Stimulated activated CD4-positive, alpha-beta T cell treated with anti-CD3 and anti-CD28 coated beads, Interleukin-1b, Interleukin-23, amount 100 ng/mL, for 24 hours (primary cell): Measurements from ENCODE around the gene SLC27A1.

ENCODE experiments used
- DNase-seq, 4 experiments: peaks; one replicate each; pipeline ENCODE4 v3.0.0-alpha.2; 2020; ENCODE audit warnings: low read depth in 4 of 4, low spot score in 1 of 4

The SLC27A1 gene

DNA sequence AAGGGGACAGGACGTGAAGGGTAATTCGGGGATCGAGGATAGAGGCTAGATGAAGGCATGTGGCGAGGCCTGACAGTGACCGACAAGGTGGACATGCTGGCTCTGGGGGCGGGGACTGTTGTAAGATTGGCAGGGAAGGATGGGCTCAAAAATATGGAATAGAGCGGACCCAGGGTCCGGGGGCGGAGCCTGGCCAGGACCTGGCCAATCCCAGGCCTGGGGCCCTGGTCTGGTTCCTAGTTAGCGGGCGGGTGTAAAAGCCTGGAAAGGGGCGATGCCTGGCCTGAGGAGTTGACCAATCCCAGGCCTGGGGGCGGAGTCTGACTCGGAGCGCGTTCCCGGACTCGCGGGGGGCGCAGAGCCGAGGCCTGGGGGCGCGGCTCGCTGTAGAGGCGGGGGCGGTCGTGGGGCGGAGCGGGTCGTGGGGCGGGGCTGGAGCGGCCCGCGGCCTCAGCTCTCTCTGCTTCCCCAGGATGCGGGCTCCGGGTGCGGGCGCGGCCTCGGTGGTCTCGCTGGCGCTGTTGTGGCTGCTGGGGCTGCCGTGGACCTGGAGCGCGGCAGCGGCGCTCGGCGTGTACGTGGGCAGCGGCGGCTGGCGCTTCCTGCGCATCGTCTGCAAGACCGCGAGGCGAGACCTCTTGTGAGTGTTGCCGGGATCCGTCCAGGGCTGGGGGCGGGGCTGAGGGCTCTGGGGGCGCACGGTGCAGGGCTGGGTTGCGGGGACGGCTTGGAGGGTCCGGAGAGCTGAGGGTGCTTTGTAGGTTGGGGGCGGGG lies at the start of gene SLC27A1:
Gene SLC27A1 (plus strand): TSS at position 457 of the 774 bp plus-strand sequence. CDS start 17 bp downstream, at position 474.
- DNase-seq: peak; percentile 69 to 88 (median 78)

DNA sequence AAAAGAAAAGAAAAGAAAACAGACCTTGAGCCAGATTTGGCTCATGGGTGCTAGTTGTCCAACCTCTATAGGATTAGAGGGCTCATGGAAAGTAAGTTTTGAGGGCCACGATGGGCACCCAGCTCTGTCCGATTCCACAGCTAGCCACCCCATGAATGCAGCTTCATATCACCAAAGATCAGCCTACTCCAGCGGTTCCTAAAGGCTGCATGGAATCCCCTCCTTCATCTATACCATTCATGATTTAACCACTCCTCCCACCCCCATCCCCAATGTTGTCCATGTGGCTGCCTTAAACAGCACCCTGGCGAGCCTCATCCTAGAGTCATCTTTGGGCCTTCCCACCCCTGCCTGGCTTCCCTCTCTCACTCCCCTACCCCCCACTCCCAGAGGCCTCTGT lies 48.4 kb upstream of the SLC27A1 start:
- no peak for DNase-seq

GRCh38 chr19:17423429-17424208 lies 46.7 kb upstream of the SLC27A1 start:
- DNase-seq: no peak

- DNase-seq: no peak
Measured at GRCh38 chr19:17424743-17425365, 45.5 kb upstream of the SLC27A1 start.

- DNase-seq: no peak
Measured at GRCh38 chr19:17429641-17430113, 40.6 kb upstream of the SLC27A1 start.

DNA sequence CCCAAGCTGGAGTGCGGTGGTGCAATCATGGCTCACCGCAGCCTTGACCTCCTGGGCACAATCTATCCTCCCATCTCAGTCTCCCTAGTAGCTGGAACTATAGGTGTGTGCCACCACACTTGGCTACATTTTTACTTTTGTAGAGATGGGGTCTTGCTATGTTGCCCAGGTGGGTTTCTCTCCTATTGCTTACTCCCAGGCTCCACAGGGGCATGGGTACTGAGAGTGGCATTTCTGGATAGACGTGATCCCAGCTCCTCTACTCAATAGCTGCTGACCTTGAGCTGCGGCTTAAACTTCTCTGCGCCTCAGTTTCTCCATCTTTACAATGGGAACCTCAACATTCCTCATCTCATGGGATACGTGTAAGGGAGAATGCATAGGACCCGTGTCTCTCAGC lies 38.9 kb upstream of the SLC27A1 start:
- no peak for DNase-seq

- DNase-seq: no peak
Measured at GRCh38 chr19:17435218-17435617, 35.1 kb upstream of the SLC27A1 start.

- no peak for DNase-seq
Measured at GRCh38 chr19:17436094-17436873, 34.0 kb upstream of the SLC27A1 start.

- no peak for DNase-seq
Measured at GRCh38 chr19:17436874-17437267, 33.5 kb upstream of the SLC27A1 start.

DNA sequence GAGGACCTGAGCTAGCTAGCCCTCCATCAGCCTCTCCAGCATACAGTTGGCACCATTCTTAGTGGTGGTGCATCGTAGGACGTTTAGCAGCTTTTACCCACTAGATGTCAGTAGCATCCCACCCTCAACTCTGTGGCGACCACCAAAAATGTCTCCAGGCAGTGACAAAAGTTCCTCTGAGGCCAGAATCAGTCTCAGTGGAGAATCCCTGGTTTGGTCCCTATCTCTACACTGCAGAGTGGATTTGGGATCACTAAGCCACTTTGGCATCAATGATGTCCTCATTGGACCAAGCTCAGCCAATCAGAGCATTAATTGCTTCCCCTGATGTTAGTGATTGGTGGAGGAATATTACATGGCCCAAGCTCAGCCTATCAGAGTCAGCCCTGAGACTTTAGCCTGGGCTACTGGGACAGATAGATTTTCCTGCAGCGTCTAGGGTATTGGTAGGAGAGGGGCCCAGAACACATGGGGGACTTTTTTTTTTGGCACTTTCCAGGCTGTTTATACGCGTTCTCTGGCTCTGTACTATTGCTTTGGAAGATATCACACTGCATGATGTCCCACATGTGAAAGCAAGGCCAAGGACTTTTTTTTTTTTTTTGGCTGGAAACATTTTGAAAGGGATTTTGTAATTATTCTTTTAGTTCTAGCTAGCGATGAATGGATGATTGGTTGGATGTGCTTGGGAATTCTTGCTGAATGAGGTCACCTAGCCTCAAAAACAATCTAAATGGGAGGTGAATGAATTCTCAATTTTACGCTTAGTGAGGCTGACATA lies 28.9 kb upstream of the SLC27A1 start:
- no peak for DNase-seq

GRCh38 chr19:17445526-17446165 lies 24.7 kb upstream of the SLC27A1 start:
- no peak for DNase-seq

DNA sequence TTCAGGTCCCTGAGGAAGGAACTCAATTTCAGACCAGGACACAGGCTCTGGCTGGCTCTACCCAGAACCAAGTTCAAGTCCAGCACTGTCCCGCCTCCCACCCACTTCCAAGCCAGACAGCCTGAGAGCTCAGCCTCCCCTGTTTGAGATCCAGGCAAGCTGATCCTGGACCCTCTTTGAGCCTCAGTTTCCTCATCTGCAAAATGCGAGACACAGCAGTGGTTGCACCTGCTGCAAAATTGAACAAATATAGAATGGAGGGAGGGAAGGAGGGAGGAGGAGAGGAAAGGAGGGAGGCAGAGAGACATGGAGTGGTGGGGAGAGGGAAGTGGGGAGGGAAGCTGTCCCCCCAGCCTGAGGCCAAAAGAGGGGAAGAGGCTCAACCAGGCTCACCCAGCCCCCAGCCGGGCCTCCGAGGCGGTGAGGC lies 22.6 kb upstream of the SLC27A1 start:
- no peak for DNase-seq

- peak in 2 of 4 experiments; percentile 16 to 50 for DNase-seq
Measured at GRCh38 chr19:17448131-17448967, 22.0 kb upstream of the SLC27A1 start, which contains the start of gene TMEM221. Gene TMEM221 (minus strand): TSS chr19:17448668. CDS start chr19:17448462, 206 bp downstream.

DNA sequence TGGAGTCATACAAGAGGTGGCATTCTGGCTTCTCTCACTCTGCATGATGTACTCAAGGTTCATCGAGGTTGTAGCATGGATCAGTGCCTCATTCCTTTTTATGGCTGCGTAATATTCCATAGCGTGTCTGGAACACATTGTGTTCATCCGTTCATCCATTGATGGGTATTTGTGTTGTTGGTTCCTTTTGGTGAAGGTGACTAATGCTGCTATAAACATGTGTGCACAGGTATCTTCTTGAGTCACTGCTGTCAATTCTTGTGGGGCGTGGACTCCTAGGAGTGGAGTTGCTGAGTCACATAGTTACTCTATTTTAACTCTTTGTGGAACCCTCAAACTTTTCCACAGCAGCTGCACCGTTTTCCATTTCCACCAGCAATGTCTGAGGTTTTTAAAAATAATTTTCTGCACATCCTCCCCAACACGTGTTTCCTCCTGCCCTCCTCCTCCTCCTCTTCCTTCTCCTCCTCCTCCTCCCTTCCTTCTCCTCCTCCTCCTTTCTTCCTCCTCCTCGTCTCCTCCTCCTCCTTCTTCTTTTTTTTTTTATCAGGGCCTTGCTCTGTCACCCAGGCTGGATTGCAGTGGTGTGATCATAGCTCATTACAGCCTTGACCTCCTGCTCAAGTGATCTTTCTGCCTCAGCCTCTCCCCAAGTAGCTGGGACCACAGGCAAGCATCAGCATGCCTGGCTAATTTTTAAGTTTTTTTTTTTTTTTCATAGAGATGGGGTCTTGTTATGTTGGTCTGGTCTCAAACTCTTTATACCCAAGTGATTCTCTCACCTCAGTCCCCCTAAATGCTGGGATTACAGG lies 19.9 kb upstream of the SLC27A1 start:
- DNase-seq: peak in 2 of 4 experiments; percentile 28 to 56

DNA sequence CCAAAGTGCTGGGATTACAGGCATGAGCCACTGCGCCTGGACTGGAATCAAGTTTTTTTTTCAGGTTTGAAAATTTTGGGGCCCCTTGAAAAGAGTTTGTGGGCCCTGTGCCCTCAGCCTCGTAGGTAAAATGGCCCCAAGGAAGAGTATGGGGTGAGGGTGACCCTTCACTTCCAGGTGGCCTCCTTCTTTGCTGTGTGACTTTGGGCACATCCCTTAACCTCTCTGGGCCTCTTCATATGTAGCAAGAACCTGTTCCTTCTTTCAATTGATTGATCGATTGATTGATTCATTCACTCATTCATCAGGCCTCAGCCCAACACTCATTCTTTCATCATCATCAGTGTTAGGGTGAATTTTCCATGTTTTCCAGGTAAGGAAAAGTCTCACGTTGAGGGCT lies 18.5 kb upstream of the SLC27A1 start:
- no peak for DNase-seq

DNA sequence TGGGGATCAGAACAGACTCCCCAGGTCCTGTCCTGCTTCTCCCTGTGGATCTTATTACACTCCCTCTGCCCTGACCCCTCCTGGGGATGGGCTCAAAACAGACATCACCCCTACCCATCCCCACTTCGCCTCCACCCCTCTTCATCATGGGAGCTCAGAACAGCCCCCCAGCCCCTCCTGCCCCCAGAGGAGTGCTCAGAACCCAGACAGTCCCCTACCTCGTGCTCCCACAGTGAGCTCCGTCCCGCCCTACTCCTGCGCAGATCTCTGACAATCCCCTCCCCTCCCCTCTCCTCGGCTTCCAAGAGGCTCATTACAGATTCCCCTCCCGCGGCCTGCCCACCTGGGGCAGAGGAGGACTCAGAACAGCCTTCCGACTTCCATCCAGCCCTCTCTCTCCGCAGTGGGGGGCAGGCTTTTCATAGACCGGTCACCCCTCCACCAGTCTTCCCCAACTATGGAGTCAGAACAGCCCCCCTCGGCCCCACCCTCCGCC lies 15.7 kb upstream of the SLC27A1 start:
- DNase-seq: no peak

DNA sequence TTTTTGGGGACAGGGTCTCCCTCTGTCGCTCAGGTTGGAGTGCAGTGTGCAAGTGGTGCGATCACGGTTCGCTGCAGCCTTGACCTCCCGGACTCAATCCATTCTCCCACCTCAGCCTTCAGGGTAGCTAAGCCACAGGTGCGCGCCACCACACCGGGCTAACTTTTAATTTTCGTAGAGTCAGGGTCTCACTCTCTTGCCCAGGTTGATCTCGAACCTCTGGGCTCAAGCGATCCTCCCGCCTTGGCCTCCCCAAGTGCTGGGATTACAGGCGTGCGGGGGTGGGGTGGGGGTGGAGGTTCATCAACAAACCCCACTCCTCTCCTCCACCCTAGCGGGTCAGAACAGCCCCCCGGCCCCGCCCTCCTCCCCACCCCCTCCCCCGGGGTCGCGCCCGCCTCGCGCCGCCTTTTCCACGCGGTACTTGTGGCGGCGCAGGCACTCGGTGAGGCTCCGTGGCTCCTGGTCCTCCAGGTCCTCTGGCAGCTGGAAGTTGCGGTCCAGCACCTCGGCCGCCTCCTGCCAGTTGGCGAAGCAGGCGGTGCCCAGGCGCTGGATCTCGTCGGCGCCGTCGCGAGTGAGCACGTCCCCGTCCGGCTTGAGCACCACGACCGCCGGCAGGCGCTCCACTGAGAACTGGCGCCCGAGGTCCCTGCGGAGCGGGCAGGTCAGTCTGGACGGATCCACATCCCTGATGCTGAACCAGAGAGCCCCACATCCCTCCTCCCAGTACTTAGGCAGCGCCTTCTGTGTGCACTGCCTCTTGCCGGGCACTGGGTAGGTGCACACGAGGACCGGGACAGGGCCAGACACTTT lies 14.8 kb upstream of the SLC27A1 start:
- DNase-seq: no peak
